GM19240 (cell line): ENCODE measurements around the gene RAB39A.
"Not testable (repeated sequence)": the region's sequence is repeated elsewhere in the genome, so short reads cannot be mapped to it uniquely, and the experiment has no call there.

Experiments used
- DNase-seq: peaks from one replicate; pipeline ENCODE4 v3.0.0; 2011; ENCODE audit warnings: low spot score; ENCODE audit not compliant: insufficient read length

The RAB39A gene

GRCh38 chr11:107928046-107928766, at the start of gene RAB39A:
Gene RAB39A, plus strand, starts transcription at chr11:107928448. Its CDS starts 121 bp downstream, at chr11:107928569.
- peak; percentile 88 for DNase-seq

- not testable (repeated sequence) for DNase-seq
Measured at GRCh38 chr11:107881471-107881870, 46.8 kb upstream of the RAB39A start.

- no peak for DNase-seq
Measured at GRCh38 chr11:107882095-107882820, 46.0 kb upstream of the RAB39A start.

GRCh38 chr11:107898270-107898669, 30.0 kb upstream of the RAB39A start:
- no peak for DNase-seq

DNA sequence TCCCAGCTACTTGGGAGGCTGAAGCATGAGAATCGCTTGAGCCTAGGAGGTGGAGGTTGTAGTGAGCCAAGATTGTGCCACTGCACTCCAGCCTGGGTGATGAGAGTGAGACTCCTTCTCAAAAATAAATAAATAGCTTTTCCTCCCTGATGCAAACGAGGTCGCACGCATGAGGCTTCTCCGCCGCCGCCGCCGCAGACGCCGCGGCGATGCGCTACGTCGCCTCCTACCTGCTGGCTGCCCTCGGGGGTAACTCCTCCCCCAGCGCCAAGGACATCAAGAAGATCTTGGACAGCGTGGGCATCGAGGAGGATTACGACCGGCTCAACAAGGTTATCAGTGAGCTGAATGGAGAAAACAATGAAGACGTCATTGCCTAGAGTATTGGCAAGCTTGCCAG, 20.0 kb upstream of the RAB39A start:
- DNase-seq, result no peak

- not testable (repeated sequence) for DNase-seq
Measured at GRCh38 chr11:107912415-107912814, 15.8 kb upstream of the RAB39A start.

DNA sequence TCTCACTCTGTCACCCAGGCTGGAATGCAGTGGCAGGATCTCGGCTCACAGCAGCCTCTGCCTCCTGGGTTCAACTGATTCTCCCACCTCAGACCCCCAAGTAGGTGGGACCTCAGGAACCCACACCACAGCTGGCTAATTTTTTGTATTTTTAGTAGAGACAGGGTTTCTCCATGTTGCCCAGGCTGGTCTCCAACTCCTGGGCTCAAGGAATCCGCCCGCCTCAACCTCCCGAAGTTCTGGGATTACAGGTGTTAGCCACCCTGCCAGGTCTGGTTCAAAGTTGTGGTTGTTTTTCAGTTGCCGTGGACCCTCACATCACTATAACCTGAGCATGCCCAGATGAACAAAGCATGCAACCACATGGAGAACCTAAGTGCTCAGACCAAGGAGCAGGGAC, 13.0 kb upstream of the RAB39A start:
- no peak for DNase-seq

GRCh38 chr11:107916671-107917241, 11.5 kb upstream of the RAB39A start:
- DNase-seq, result no peak

GRCh38 chr11:107921997-107922396, 6.3 kb upstream of the RAB39A start:
- DNase-seq, result no peak

- not testable (repeated sequence) for DNase-seq
Measured at GRCh38 chr11:107923519-107923918, 4.7 kb upstream of the RAB39A start.

GRCh38 chr11:107924306-107924705, 3.9 kb upstream of the RAB39A start:
- no peak for DNase-seq

- no peak for DNase-seq
Measured at GRCh38 chr11:107927559-107927958, 689 bp upstream of the RAB39A start.

GRCh38 chr11:107928767-107929507, 689 bp downstream of the RAB39A start:
- no peak for DNase-seq

DNA sequence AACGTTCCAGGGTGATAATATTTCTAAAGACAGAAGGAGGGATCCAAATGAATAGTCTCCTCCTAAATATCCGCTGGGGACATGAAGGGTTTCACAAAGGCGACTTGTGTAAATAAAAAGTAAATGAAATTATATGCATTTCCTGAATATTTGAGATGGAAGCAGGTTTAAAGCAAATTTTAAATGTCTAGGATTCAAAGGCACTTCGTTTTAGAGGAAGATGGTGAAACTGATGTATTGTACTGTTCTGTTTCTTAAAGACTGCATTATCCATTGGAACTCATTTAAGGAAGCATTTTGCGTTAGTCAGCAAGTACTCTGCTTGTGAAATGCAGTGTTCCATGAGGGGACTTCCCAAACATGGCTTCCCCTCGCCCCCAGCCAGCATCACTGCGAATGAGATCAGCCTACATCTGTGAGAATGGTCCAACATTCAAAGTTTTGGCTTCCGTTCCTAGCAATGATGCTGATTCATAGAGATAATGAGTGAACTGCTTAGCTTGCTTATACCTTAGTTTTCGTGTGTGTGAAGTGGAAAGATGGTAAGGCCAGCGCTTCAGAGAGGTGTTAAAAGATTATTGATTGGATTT, 1.5 kb downstream of the RAB39A start:
- DNase-seq, result no peak

DNA sequence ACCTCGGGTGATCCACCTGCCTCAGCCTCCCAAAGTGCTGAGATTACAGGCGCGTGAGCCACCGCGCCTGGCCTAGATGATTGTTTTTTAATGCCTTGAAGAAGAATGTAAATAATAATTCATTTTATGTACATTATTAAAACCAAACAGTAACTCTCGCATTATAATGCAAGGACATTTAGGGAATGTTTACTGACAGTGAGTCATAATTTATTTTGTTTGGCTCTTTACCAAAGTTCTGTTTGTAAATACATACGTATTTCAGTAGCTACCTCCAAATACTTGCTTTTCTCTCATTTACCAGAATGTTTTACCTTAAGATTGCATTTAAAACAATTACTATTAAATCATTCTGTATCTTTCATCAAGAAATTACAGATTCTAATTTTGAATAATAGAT, 3.0 kb downstream of the RAB39A start:
- no peak for DNase-seq

- DNase-seq, result no peak
Measured at GRCh38 chr11:107947904-107948303, 19.7 kb downstream of the RAB39A start.

DNA sequence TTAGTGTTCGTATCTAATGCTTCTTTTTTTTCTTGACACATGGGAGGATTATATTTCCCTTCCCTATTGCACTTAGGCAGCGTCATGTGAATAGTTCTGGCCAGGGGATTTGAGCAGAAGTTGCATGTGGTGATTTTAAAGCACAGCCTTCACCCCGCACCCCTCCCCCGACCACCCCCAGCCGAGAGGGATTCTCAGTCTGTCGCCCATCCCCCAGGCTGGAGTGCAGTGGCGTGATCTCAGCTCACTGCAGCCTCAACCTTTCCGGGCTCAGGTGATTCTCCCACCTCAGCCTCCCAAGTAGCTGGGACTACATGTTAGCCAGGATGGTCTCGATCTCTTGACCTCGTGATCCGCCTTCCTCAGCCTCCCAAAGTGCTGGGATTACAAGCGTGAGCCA, 20.1 kb downstream of the RAB39A start:
- not testable (repeated sequence) for DNase-seq

DNA sequence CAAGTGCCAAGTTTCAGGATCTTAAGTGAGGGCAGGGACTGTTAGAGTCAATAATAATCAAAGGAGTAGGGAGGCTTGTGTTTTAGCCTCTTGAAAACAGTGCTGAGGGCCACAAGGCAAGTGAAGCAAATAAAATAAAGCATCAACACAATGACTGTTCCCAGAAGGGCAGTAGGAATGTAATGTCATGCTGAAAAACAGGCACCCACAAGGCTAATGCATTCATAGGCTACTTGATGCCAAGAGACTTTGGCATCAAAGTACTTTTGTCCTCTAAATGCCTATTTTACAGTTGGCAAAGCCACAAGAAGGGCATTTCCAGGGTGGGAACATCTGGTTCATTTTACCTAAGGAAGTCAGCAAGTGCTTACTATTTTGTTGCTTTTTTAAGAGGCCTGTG, 22.9 kb downstream of the RAB39A start:
- no peak for DNase-seq

- DNase-seq, result no peak
Measured at GRCh38 chr11:107953446-107953845, 25.2 kb downstream of the RAB39A start.

GRCh38 chr11:107956543-107956942, 28.3 kb downstream of the RAB39A start:
- no peak for DNase-seq

- DNase-seq, result no peak
Measured at GRCh38 chr11:107957109-107957588, 28.9 kb downstream of the RAB39A start.
